ENCODE measurements around the gene PARD6B. TPM values are rescaled to one million over a fixed set of nuclear protein-coding genes. Genes with fewer than 3 reads are reported as not detected.
"Not testable (repeated sequence)": the region's sequence is repeated elsewhere in the genome, so short reads cannot be mapped to it uniquely, and the experiment has no call there.

The PARD6B gene
- total RNA-seq, 2 donors from 2014 or later, result 3.2 to 4.6 TPM

DNA sequence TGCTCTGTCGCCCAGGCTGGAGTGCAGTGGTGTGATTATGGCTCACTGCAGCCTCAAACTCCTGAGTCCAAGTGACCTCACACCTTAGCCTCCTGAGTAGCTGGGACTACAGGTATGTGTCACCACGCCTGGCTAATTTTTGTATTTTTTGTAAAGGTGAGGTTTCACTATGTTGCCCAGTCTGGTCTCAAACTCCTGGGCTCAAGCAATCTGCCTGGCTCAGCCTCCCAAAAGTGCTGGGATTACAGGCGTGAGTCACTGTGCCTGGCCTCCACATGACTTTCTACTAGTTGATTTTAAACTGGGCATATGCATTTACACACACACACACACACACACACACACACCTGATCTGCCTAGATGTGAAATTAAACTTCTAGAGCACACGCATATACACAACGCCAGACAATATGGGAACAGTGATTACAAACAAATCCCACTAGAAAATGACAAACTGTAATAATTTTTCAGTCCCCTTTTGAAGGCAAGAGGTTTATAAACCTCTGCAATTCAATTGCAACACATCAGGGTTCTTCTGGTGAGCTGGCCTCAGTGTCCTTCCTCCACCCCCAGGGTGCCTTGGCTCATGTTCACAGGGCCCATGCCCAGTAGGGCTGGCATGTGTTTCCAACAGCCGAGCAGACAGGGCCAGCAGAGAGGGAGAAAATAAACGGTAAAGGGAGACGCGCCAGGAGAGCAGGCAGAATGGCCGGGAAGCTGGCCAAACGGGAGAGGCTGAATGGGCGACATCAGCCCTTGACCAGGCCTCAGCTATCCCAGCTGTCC, 31.2 kb downstream of the PARD6B start:
- peak; percentile 76 for DNase-seq
- ATAC-seq, result peak; percentile 91 to 96
- intact Hi-C loops (cut with DNase I), result no loop called here

DNA sequence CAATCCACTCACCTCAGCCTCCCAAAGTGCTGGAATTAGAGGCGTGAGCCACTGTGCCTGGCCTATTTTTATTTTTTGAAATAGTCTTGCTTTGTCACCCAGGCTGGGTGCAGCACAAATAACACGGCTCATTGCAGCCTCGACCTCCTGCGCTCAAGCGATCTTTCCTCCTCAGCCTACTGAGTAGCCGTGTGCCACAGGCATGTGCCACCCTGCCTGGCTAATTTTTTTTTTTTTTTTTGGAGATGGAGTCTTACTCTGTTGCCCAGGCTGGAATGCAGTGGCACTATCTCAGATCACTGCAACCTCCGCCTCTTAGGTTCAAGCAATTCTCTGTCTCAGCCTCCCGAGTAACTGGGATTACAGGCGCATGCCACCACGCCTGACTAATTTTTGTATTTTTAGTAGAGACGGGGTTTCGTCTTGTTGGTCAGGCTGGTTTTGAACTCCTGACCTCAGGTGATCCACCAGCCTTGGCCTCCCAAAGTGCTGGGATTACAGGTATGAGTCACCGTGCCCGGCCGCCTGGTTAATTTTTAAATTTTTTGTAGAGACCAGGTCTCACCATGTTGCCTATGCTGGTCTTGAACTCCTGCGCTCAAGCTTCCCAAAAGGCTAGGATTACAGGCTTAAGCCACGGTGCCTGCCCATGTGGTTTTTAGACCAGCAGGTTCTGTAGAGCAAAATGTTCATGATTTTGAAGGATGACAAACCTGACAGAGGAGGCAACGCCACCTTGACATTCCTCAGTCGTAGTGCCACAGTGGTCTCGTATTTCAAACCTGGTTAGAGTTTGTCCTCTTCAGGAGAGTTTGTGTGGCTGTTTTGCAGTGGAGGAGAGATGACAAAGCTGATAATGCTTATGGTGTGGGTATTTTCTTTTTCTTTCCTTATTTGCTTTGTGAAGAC, 32.4 kb downstream of the PARD6B start:
- intact Hi-C loops (cut with DNase I); DNase-seq; ATAC-seq: not testable (repeated sequence)

DNA sequence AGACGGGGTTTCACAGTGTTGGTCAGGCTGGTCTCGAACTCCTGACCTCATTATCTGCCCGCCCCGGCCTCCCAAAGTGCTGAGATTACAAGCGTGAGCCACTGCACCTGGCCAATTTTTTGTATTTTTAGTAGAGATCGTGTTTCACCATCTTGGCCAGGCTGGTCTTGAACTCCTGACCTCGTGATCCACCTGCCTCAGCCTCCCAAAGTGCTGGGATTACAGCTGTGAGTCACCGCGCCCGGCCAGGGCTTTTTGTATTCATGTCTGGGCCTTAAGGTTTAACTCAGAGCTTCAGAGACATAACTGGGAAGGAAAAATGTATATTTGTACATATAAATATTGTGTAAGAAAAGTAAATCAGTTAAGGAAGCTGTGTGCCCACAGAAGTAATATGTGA, 33.9 kb downstream of the PARD6B start:
- DNase-seq; ATAC-seq; intact Hi-C loops (cut with DNase I): not testable (repeated sequence)

DNA sequence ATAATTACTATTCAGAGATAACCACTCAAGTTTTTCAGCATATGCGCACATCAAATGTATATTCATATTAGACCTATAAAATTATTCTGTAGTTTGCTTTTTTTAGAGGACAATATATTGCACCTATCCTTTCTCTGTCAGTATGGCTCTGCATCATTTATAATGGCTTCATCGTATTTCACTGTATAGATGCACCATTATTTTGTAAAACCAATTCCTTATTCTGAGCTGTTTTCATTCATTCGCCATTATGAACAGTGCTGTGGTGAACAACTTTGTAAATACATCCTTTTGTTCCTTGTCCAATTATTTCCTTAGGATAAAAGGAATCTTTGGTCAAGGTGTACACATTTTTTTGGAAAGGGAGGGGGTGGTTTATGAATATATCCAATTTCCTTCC, 34.3 kb downstream of the PARD6B start:
- DNase-seq, result no peak
- no peak for ATAC-seq
- intact Hi-C loops (cut with DNase I), result no loop called here

DNA sequence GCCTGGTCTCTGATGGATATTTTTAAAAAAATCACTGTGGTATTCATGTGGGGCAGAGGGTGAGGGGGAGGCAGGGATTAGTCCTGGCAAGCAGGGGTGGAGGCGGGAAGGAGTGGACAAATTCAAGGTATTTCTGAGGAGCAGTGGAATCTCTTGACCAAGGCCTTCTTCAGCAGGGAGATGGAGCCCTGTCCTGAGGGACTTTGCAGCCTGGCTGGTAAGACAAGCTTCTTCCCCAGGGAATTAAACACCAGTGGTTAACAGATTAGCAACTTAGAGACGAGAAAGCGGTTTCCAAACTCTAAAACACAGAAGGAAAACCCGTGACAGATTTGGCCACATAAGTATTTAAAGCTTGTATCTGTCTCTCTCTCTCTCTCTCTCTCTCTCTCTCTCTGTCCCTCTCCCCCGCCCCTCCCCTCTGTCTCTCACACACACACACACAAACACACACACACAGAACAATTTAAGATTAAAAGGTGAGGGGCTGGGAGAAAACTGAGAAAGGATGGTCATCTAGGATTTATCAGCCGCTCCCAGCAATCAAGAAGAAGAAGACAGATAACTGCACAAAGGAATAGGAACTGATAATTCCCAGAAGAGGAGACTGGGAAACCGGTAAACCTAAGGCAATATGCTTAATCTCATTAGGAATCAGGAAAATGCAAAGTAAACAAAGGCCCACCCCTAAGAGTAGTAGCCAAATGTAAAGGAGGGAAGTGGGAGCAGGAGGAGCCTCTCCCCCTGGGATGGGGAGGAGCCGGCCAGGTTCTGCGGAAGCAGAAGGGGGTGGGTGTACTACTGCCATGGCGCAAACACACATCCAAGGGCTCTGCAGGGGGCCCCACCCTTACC, 35.8 kb downstream of the PARD6B start:
- intact Hi-C loops (cut with DNase I); DNase-seq: not testable (repeated sequence)

DNA sequence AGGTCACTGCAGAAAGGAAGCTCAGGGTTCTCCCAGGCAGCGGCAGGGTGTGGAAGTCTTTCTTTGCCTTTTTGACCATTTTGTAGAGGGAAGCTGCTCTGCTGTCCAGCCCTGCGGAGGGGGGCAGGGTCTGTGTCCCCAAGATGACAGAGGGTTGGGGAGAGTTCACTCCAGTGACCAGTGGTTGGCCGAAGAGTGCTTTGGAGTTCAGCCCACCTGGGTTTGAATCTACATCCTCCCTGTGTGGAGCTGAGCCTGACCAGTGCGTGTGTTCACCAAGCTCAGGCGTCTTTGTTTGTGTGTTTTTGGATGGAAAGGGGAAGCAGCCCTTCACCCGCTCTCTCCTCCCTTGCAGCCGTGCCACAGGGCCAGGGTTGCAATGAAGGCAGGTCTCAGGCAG, 37.6 kb downstream of the PARD6B start:
- intact Hi-C loops (cut with DNase I); DNase-seq; ATAC-seq: not testable (repeated sequence)

More for the DNA sequence above, 35.8 kb downstream of the PARD6B start:
- ATAC-seq, result not testable (repeated sequence)

DNA sequence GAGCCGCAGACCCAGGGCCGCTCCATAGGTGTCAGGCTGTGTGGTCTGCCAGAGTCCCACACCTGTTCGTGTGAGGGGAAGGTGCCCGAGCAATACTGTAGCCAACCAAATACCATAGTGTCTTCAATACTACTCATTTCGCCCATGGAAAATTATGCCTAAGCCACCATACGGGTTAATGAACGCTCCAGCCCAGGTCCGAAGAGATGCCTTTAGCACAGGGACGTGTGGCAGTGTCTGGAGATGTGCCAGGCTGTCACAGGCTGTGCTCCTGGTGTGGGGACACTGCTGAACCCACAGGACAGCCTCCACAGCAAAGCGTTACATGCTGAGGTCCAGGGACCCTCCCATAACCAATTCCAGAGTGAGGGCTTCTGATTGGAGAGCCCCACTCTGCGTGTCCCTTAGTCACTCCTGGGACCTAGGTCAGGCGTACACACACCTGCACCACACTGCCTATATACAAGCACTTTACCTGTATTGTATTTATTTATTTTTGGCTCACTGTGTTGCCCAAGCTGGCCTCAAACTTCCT, 38.2 kb downstream of the PARD6B start:
- DNase-seq; intact Hi-C loops (cut with DNase I); ATAC-seq: not testable (repeated sequence)

DNA sequence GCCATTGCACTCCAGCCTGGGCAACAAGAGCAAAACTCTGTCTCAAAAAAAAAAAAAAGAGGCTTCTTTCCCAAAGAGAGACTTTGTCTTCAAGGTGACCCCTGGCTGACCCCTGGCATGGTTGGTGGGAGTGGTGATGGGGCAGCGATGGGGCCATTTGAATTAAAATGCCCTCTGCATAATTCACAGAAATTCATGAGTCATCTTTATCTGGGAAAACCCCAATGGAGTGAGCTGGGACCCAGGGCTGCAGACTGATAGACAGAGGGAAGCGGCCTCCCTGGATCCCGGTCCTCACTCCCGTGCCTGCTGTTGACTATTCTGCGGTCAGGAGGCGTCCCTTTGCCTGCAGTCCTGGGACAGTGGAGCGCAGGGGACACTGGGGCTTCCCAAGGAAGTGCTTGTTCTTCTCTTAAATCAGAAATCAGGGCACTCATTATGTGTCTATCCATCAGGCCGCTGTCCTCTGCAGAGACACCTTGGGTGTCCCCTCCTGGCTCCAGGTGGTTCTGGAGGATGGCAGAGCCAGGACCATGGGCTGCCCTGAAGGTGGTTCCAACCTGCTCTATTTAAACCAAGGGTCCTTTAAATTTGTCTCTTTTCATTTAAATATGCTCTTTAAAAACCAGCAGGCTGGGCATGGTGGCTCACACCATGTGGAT, 40.2 kb downstream of the PARD6B start:
- intact Hi-C loops (cut with DNase I), result not testable (repeated sequence)
- ATAC-seq, result peak in 1 of 2 donors; percentile 72

DNA sequence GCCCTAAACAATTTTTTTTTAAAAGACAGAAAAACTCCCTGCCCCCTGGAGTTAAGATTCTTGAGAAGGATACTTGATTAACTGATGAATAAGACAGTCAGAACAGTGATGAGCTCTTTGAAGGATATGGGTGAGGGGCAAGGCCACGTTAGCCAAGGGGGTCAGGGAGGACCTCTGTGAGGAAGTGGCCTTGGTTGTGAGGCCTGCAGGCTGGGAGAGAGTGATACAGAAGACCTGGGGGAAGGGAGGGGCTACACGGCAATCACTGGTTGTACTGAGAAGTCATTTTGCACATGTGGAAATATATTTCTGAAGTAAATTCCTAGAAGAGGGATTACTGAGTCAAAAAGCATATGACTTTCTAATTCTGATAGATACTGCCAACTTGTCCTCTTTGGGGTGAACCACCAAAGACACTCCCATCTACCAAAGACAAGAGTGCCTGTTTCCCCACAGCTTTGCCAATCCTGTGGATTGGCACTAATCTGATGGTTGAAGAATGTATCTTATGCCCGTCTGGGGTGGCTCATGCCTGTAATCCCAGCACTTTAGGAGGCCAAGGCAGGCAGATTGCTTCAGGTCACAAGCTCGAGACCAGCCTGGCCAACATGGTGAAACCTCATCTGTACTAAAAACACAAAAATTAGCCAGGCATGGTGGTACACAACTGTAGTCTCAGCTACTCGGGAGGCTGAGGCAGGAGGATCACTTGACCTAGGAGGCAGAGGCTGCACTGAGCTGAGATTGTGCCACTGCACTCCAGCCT, 41.2 kb downstream of the PARD6B start:
- intact Hi-C loops (cut with DNase I), result no loop called here
- DNase-seq, result no peak

More for the DNA sequence above, 40.2 kb downstream of the PARD6B start:
- DNase-seq, result not testable (repeated sequence)

DNA sequence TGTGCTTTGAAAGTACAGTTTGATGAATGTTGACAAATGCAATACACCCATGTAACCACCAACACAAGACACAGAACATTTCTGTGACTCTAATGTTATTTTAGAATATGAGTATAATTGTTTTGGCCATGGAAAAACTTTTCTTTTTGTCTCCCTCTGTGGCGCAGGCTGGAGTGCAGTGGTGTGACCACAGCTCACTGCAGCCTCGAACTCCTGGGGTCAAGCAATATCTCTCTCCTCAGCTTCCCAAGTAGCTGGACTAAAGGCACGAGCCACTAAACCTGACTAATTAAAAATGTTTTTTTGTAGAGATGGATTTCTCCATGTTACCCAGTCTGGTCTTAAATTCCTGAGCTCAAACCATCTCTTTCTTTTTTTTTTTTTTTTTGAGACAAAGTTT, 43.1 kb downstream of the PARD6B start:
- ATAC-seq (no peak), DNase-seq (no peak)
- intact Hi-C loops (cut with DNase I), result no loop called here

More for the DNA sequence above, 41.2 kb downstream of the PARD6B start:
- ATAC-seq, result no peak

DNA sequence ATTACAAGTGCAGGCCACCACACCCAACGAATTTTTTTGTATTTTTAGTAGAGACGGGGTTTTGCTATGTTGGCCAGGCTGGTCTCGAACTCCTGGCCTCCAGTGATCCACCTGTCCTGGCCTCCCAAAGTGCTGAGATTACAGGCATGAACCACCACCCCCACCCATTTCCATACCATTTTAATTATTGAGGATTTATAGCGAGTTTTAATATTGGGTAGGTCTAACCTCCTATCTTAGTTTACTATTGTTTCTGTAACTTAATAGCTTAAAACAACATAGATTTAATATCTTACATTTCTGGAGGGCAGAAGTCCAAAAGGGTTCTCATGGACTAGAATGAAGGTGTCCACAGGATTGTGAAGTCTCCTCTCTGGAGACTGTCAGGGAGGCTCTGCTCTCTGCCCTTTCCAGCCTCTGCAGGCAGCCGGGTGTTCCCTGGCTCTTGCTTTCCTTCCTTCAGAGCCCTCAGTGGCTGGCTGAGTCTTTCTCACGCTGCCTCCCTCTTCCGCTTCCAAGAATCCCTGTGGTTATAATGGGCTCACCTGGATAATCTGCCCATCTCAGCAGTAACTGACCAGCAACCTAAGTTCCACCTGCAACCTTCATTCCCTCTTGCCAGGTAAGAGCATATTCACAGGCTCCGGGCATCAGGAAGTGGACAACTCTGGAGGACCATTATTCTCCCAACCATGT, 44.9 kb downstream of the PARD6B start:
- ATAC-seq, result no peak
- intact Hi-C loops (cut with DNase I), result no loop called here

DNA sequence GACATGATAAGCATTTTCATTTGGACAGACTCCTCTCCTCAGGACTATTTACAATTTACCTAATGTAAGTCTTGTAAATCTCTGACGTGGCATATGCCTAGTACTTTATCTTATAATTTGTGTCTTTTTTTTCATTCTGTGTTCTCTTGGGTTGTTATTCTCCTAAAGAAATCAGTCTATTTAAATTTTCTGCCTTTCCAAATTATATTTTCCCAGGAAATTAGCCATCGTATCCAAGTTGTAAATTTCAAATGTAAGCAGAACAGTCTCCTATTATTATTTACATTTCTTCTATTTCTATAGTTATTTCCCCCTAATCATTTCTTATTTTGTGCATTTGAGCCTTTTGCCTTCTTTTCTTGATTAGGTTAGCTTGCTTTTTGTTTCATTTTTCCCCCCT, 46.0 kb downstream of the PARD6B start:
- intact Hi-C loops (cut with DNase I), result no loop called here
- ATAC-seq (no peak), DNase-seq (no peak)

More for the DNA sequence above, 44.9 kb downstream of the PARD6B start:
- DNase-seq, result no peak

DNA sequence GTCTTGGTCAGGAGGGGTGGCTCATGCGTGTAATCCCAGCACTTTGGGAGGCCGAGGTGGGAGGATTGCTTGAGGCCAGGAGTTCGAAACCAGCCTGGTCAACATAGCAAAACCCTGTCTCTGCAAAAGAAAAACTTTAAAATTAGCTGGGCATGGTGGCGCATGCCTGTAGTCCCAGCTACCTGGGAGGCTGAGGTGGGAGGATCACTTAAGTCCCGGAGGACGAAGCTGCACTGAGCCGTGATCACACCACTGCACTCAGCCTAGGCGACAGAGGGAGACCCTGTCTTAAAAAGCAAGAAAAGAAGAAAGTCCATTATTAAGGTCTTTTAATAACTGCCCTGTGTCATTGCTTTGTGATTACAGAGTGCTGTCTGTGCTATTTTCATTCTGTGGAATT, 47.6 kb downstream of the PARD6B start:
- intact Hi-C loops (cut with DNase I); ATAC-seq; DNase-seq: not testable (repeated sequence)

DNA sequence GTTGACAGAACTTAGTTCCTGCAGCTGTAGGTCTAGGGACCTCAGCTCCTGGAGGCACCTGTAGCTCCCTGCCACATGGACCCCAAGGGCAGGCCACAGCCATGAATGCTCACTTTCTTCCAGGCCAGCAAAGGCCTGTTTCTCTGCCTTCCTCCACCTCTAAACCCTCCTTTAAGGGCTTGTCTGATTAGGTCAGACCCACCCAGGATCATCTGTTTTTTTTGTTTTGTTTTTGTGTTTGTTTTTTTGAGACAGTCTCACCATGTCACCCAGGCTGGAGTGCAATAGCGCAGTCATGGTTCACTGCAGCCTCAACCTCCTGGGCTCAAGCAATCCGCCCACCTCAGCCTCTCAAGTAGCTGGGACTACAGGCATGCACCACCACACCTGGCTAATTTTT, 52.0 kb downstream of the PARD6B start:
- intact Hi-C loops (cut with DNase I), result no loop called here
- ATAC-seq (no peak), DNase-seq (no peak)

DNA sequence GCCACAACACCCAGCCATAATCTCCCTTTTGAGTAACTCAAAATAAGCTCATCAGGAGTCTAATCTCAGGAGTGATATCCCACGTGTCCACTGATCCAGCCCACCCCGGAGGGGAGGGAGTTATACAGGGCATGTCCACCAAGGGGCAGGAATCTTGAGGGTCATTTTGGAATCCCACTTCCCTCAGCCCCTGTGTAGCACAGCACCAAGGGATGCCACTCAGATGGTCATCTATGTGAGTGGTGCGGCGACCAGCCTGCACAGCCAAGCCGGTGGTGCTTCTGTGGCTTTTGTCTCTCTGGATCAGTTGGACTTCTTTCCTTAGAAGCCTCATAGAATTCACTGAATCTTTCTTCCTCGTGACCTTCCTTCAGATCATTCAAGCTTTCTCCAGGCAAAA, 52.5 kb downstream of the PARD6B start:
- intact Hi-C loops (cut with DNase I), result no loop called here
- DNase-seq (no peak), ATAC-seq (no peak)

DNA sequence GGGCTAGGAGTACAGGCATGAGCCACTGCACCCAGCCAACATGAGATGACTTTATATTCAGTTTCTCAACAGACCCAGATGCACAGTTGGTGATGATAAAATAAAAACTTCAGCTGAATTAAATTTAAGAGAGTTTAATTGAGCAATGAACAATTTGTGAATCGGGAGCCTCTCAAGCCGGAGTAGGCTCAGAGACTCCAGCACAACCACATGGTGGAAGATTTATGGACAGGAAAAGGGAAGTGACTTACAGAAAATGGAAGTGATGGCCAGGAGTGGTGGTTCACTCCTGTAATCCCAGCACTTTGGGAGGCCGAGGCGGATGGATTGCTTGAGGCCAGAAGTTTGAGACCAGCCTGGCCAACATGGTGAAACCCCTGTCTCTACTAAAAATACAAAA, 53.1 kb downstream of the PARD6B start:
- intact Hi-C loops (cut with DNase I), result no loop called here
- no peak for DNase-seq
- ATAC-seq, result no peak

DNA sequence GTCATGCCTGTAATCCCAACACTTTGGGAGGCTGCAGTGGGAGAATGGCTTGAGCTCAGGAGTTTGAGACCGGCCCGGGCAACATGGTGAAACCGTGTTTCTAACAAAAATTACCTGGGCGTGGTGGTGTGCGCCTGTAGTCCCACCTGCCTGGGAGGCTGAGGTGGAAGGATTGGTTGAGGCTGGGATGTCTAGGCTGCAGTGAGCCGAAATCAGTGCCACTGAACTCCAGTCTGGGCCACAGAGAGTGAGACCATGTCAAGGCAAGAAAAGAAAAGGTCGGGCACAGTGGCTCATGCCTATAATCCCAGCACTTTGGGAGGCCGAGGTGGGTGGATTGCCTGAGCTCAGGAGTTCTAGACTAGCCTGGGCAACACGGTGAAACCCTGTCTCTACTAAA, 55.3 kb downstream of the PARD6B start:
- DNase-seq, result no peak
- intact Hi-C loops (cut with DNase I), result no loop called here

More for the DNA sequence above, 55.3 kb downstream of the PARD6B start:
- ATAC-seq, result no peak

Data from left cardiac atrium (tissue), 4 donors.